GM21360 (cell line): ENCODE results near the gene GPX8.

Experiments
- ATAC-seq: cut with Tn5 transposase; IDR thresholded peaks from one replicate; pipeline ENCODE4 v1.9.1; 2021; ENCODE audit warnings: mild to moderate bottlenecking, moderate library complexity; ENCODE audit not compliant: unreplicated experiment

The GPX8 gene

DNA sequence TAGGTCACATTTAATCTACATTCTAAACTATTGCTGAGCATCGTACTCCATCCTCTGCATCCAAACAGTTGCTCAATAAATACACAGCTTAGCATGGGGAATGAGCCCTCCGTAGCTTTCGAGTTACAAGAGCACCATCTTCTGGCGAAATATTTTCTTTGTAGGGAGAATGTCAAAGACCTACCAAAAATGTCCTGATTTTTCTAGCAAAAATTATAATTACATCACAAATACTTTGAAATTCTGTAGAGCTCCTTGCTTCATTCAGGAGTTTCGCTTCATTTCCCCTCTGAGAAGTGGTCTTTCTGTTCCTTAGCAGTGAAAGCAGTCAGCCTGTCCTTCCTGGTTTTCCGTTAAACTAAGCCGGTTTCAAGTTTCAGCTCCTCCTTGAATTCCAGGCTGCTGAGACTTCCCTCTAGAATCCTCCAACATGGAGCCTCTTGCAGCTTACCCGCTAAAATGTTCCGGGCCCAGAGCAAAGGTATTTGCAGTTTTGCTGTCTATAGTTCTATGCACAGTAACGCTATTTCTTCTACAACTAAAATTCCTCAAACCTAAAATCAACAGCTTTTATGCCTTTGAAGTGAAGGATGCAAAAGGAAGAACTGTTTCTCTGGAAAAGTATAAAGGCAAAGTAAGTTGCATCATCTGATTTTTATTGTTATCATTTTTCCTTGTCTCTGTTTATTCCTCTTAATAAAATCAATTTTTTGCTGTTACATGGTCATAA lies at the start of gene GPX8:
Gene GPX8, plus strand, starts transcription at position 409 of the 730 bp plus-strand sequence. Its CDS starts 22 bp downstream, at position 431.
- ATAC-seq = no peak

- no peak for ATAC-seq
Observed at GRCh38 chr5:55110217-55110616, 49.8 kb upstream of the GPX8 start.

DNA sequence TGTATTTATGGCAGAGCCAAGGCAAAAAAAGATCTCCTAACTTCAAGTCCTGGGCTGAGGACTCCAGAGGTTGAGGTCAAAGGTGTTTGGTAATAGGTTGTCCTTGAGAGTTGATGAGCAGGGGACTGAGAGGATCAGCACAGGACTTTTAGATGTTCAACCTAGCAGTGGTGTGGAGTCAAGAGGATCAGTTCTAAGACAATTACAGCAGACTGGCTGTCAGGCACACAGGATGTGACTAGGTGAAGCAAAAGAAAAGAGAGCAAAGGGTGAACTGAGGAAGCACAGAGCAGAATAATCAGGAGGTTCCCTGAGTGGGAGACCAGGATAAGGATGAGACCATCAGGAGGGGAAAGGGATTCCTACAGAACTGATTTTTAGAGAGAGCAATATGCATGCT lies 46.6 kb upstream of the GPX8 start:
- ATAC-seq = no peak

GRCh38 chr5:55114061-55114460 lies 45.9 kb upstream of the GPX8 start:
- no peak for ATAC-seq

DNA sequence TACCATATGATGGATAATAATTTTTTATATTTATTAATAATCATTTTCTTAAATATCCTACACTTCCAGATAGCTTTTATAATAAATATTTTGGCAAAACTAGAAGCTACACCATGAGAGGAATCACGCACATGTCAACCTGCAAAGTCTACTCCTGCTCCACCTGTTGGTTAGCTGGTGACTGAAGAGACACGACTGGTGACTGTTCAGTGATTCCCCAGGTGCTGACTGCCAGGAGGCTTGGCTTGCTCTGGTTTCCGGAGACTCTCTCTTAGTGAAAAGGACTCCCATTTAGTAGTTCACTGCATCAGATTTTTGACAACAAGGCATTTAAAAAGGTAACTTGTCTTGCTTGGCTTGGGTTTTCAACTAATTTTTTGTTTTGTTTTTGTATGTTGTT lies 36.6 kb upstream of the GPX8 start:
- ATAC-seq = no peak

GRCh38 chr5:55134053-55134722 lies 25.8 kb upstream of the GPX8 start:
- ATAC-seq = no peak

- ATAC-seq = no peak
Observed at GRCh38 chr5:55136521-55136920, 23.4 kb upstream of the GPX8 start.

DNA sequence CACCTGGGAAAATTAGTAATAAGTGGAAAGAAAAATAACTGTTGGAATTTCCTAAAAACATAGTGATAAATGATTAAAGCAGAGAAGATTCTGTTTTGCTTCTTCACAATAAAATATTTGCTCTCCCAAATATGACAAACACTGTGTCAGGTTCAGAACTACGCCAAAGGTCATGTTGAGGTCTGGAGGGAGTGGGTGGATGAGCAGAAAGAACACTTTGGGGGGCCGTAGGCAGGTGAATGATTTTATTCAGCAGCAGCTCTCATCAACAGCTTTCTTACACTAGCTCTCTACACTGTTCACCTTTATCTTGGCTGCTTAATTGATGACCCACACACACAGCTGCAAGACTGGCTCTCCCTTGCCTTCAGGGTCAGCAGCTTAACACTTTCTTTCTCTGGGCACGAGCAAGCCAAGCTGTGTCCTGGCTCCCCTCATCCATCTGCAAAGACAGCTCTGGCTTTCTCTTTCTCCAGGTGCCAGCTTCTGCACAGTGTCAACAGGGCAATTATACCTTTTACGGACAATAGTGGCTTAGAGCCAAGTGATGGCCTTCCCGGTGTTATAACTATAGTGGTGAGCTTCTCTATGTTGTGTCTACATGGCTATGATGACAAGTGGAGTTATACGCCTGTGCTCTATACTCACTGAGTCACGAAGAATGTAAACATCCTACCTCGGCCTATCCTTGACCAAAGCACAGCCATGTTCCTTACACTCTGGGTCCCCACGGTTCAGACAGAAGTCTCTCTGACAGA lies 18.9 kb upstream of the GPX8 start:
- no peak for ATAC-seq

GRCh38 chr5:55141945-55142690 lies 17.9 kb upstream of the GPX8 start:
- no peak for ATAC-seq

GRCh38 chr5:55143624-55144023 lies 16.3 kb upstream of the GPX8 start:
- no peak for ATAC-seq

GRCh38 chr5:55146080-55146479 lies 13.9 kb upstream of the GPX8 start:
- ATAC-seq = no peak

DNA sequence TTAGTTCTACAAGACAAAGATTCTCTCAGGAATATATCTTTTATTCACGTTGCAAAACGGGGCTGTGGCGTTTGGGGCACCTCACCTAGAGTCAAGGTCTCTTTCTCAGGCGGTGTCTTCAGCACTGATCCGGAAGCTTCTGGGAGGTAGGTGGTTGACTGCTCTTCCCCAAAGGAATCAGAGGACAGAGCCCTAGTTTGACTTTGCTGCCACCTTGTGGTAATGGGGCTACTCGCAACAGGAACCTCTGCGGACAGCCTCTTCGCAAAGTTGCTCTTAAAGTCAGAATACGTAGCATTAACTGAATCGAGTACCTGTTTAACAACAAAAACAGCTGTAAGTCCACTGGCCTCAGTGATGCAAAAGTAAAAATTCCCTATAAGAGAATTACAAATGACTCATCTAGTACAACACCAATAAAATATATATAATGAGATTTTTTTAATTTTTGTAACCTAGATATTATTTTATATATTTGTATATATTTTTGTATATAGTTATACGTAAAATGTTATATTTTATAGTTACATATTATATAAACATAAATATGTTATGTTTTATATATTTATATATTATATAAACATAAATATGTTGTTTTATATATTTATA lies 13.3 kb upstream of the GPX8 start:
- ATAC-seq = peak; percentile 84

DNA sequence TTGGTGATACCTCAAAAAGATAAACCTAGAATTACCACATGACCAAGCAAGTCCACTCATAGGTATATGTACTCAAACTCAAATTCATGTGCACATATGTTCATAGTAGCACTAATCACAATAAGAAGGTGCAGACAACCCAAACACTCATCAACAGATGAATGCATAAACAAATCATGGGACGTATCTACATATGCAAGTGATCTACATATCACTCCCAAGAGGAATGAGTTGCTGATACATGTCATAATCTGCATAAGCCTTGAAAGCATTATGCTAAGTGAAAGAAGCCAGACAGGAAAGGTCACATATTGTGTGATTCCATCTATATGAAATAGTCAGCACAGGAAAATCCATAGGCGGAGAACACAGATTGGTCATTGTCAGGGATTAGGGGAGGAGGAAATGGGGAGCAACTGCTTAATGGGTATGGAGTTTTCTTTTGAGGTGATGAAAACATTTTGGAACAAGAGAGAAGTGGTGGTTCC lies 10.6 kb upstream of the GPX8 start:
- ATAC-seq = no peak

DNA sequence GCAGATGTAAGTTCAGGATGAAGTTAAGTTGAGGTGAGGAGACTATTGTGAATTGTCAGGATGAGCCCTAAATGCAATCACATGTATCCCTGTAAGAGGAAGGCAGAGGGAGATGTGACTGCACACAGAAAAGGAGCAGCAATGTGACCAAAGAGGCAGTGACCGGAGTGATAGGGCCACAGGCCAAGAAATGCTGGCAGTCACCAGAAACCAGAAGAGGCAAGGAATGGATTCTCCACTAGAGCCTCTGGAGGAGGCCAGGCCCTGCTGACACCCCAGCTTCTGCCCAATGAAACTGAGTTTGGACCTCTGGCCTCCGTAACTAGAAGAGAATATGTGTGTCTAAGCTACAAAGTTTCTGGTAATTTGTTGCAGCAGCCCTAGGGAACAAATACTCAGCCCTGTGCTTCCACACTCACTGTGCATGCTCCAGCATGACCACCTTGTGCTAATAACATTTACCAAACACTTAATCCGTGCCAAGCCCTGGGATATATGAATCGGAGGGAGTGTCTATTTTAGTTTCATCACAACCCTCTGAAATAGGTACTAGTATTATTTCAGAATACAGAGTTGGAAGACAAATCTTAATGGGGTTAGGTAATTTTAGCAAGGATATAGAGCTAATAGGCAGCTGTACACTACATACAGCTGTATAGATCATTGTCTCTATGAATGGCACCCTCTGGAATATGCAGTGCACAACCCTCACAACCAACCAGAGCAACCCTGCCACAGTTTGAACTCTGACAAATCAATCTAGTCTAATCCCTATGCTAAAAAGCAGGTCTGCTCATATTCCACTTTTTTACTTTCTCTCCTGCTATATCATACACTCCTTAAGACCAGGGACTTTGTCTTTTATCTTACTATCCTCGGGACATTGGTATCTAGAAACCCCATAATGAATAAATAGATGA lies 7.8 kb upstream of the GPX8 start:
- ATAC-seq = no peak

- ATAC-seq = no peak
Observed at GRCh38 chr5:55154873-55155272, 5.1 kb upstream of the GPX8 start.

- ATAC-seq = no peak
Observed at GRCh38 chr5:55160493-55161209, 680 bp downstream of the GPX8 start.

- no peak for ATAC-seq
Observed at GRCh38 chr5:55162666-55163065, 2.7 kb downstream of the GPX8 start.

DNA sequence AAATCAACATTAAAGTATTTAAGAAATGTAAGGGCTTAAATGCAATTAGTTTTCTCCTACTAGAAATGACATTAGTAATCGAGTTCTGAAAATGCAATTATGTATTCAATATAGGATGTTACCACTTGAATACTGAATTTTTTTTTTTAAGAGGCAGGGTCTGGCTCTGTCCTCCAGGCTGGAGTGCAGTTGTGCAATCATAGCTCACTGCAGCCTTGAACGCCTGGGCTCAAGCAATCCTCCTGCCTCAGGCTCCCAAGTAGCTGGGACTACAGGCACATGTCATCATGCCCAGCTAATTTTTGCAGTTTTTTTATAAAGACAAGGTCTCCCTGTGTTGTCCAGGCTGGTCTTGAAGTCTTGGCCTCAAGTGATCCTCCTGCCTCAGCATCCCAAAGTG lies 11.5 kb downstream of the GPX8 start:
- no peak for ATAC-seq
